Caco-2 (cell line): ENCODE measurements around the gene PAPPA2. TPM values are rescaled to one million over a fixed set of nuclear protein-coding genes. Genes with fewer than 3 reads are reported as not detected.

Experiments used
- BruUV-seq: library from RNA; stranded (reverse); fragments of 400-500 nt; replicated peaks from 2 replicates; lab custom pipeline; 2021; lab: Mats Ljungman, UMichigan
- CTCF ChIA-PET: fragments of 300-600 bp; sonication (Branson Sonifier 250); formaldehyde crosslinking; loops from one replicate; lab custom pipeline; 2022; ENCODE audit warnings: antibody characterized with exemption; lab: Charles Lee
- POLR2A ChIA-PET: fragments of 300-600 bp; sonication (Branson Sonifier 250); formaldehyde crosslinking; loops from one replicate; lab custom pipeline; 2022; ENCODE audit warnings: antibody characterized with exemption; lab: Charles Lee
- DNase-seq, 2 experiments: peaks; one replicate each; pipeline versions ENCODE4 v3.0.0 to v3.0.0-alpha.2; 2020 to 2022
- H3K27me3 ChIP-seq: replicated peaks from 2 replicates; pipeline ENCODE4 v1.6.0; 2011; ENCODE audit warnings: low read length; ENCODE audit not compliant: control insufficient read depth, insufficient read depth
- H3K36me3 ChIP-seq: 2 replicates; pipeline ENCODE4 v1.5.1; 2011; ENCODE audit warnings: low read length; ENCODE audit not compliant: control insufficient read depth, insufficient read depth
- H3K4me1 ChIP-seq: fragments of 250-450 bp; sonication (Bioruptor Pico); 2 replicates; pipeline ENCODE4 v1.5.1; 2020; ENCODE audit warnings: mild to moderate bottlenecking
- H3K4me3 ChIP-seq: 2 replicates; pipeline ENCODE4 v1.5.1; 2011; ENCODE audit warnings: low read depth, mild to moderate bottlenecking, control low read depth, low read length
- H3K9me3 ChIP-seq: fragments of 250-450 bp; sonication (Bioruptor Pico); 2 replicates; pipeline ENCODE4 v1.5.1; 2020; ENCODE audit warnings: mild to moderate bottlenecking, moderate library complexity
- H3K27ac Mint-ChIP-seq: one replicate; pipeline ENCODE4 v1.8.0; 2022; ENCODE audit warnings: mixed read lengths; ENCODE audit not compliant: unreplicated experiment
- H3K27me3 Mint-ChIP-seq: one replicate; pipeline ENCODE4 v1.8.0; 2022; ENCODE audit warnings: mixed read lengths; ENCODE audit not compliant: insufficient read depth, unreplicated experiment
- H3K36me3 Mint-ChIP-seq: one replicate; pipeline ENCODE4 v1.8.0; 2022; ENCODE audit warnings: mild to moderate bottlenecking, mixed read lengths; ENCODE audit not compliant: insufficient read depth, unreplicated experiment
- H3K4me1 Mint-ChIP-seq: one replicate; pipeline ENCODE4 v1.8.0; 2022; ENCODE audit warnings: low read depth, mixed read lengths; ENCODE audit not compliant: unreplicated experiment
- H3K4me3 Mint-ChIP-seq: one replicate; pipeline ENCODE4 v1.8.0; 2022; ENCODE audit warnings: mild to moderate bottlenecking, moderate library complexity, mixed read lengths; ENCODE audit not compliant: unreplicated experiment
- H3K9me3 Mint-ChIP-seq: one replicate; pipeline ENCODE4 v1.8.0; 2022; ENCODE audit warnings: mixed read lengths; ENCODE audit not compliant: unreplicated experiment
- CTCF ChIP-seq, 2 experiments: fragments of 200-600 bp in 1 of 2; IDR thresholded peaks; 1 replicate in 1 of 2; 2 replicates in 1 of 2; pipeline versions ENCODE4 v1.5.1 to v1.8.0; 2011 to 2022; ENCODE audit warnings: antibody characterized with exemption in 1 of 2, control low read depth in 1 of 2, inconsistent platforms in 1 of 2, low read depth in 1 of 2, low read length in 1 of 2, mild to moderate bottlenecking in 1 of 2, moderate library complexity in 1 of 2; ENCODE audit not compliant: insufficient read depth in 1 of 2, severe bottlenecking in 1 of 2, unreplicated experiment in 1 of 2
- intact Hi-C: fragments of 100-400 bp; cut with micrococcal nuclease; formaldehyde crosslinking; loops from one replicate; pipeline ENCODE4 v1.10.0; 2022; ENCODE audit not compliant: unreplicated experiment
- total RNA-seq: library from RNA; stranded (reverse); gene quantifications from 2 replicates; pipeline ENCODE4 v1.2.3, GENCODE V29; 2022

PAPPA2 gene
- total RNA-seq, 1 experiment from 2014 or later, result 0.18 TPM

GRCh38 chr1:176733661-176734060, 270.7 kb downstream of the PAPPA2 start:
- H3K4me3 ChIP-seq, result no peak overlapping the region
- Mint-ChIP-seq H3K27ac (no peak overlapping the region), H3K4me1 (no peaks in the 10 kb centered on the region), H3K36me3 (peaks cover under 1% of the 10 kb centered on the region), H3K27me3 (peaks cover 6% of the 10 kb centered on the region), H3K4me3 (no peak overlapping the region), H3K9me3 (no peaks in the 10 kb centered on the region)
- TF ChIP-seq CTCF (IDR thresholded peaks at IDR 0.05; ENCODE audit: insufficient read depth in 1 of 2, low read depth in 1 of 2, low read length in 1 of 2, severe bottlenecking in 1 of 2, unreplicated experiment in 1 of 2), result no peak
- H3K9me3 ChIP-seq, result no peaks in the 10 kb centered on the region
- no peaks in the 10 kb centered on the region for H3K27me3 ChIP-seq
- no peaks in the 10 kb centered on the region for H3K36me3 ChIP-seq
- no peaks in the 10 kb centered on the region for H3K4me1 ChIP-seq
- ChIA-PET POLR2A (no interaction called here), CTCF (no interaction called here)
- BruUV-seq, result no TSS peak
- DNase-seq, result no peak
- intact Hi-C loops, result no loop called here

- POLR2A ChIA-PET, result no interaction called here
- Histone ChIP-seq H3K9me3 (no peaks in the 10 kb centered on the region), H3K36me3 (no peaks in the 10 kb centered on the region), H3K27me3 (no peaks in the 10 kb centered on the region), H3K4me1 (no peaks in the 10 kb centered on the region), H3K4me3 (no peak overlapping the region)
- no peak for TF ChIP-seq CTCF (IDR thresholded peaks at IDR 0.05; ENCODE audit: insufficient read depth in 1 of 2, low read depth in 1 of 2, low read length in 1 of 2, severe bottlenecking in 1 of 2, unreplicated experiment in 1 of 2)
- no peak overlapping the region for H3K4me3 Mint-ChIP-seq
- H3K36me3 Mint-ChIP-seq, result peaks cover 6% of the 10 kb centered on the region
- H3K27ac Mint-ChIP-seq, result no peak overlapping the region
- DNase-seq, result no peak
- CTCF ChIA-PET, result no interaction called here
- no peaks in the 10 kb centered on the region for H3K4me1 Mint-ChIP-seq
- no peaks in the 10 kb centered on the region for H3K9me3 Mint-ChIP-seq
- intact Hi-C loops, result no loop called here
- H3K27me3 Mint-ChIP-seq, result peaks cover 11% of the 10 kb centered on the region
- no TSS peak for BruUV-seq
These were observed 272.2 kb downstream of the PAPPA2 start for GRCh38 chr1:176735201-176735600.

- CTCF ChIA-PET, result no interaction called here
- no peak for TF ChIP-seq CTCF (IDR thresholded peaks at IDR 0.05; ENCODE audit: insufficient read depth in 1 of 2, low read depth in 1 of 2, low read length in 1 of 2, severe bottlenecking in 1 of 2, unreplicated experiment in 1 of 2)
- Histone ChIP-seq H3K36me3 (no peaks in the 10 kb centered on the region), H3K4me1 (no peaks in the 10 kb centered on the region), H3K27me3 (no peaks in the 10 kb centered on the region), H3K4me3 (no peak overlapping the region), H3K9me3 (no peaks in the 10 kb centered on the region)
- Mint-ChIP-seq H3K4me3 (no peak overlapping the region), H3K9me3 (no peaks in the 10 kb centered on the region), H3K27me3 (peaks cover 6% of the 10 kb centered on the region), H3K27ac (no peak overlapping the region), H3K4me1 (no peaks in the 10 kb centered on the region), H3K36me3 (peaks cover 6% of the 10 kb centered on the region)
- DNase-seq, result no peak
- POLR2A ChIA-PET, result no interaction called here
- intact Hi-C loops, result no loop called here
- BruUV-seq, result no TSS peak
These were observed 273.0 kb downstream of the PAPPA2 start for GRCh38 chr1:176736015-176736414.
